ENCODE results near the gene AOX1.

AOX1 gene

DNA sequence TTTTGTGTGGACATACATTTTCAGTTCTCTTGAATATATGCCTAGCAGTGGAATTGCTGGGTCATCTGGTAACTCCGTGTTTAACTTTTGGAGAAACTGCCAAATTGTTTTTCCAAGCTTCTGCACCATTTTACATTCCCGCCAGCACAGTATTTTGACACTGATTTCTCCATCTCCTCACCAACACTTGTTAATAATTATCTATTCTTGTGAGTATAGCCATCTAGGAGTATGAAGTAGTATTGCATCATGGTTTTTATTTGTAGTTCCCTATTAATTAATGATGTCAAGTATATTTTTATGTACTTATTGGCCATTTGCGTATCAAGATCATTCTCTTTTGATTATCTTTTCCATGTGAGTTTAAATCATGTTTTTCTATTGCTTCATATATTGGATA is 17.9 kb upstream of the AOX1 start:
- H3K9me3 ChIP-seq (ENCODE audit: low read length): no peaks in the 10 kb centered on the region
- no peak overlapping the region for H3K4me2 ChIP-seq (ENCODE audit: low read length)
- no peaks in the 10 kb centered on the region for H3K27me3 ChIP-seq (ENCODE audit: insufficient read depth, low read length)
- H2AFZ ChIP-seq (ENCODE audit: low read length): no peak overlapping the region
- H3K79me2 ChIP-seq (ENCODE audit: insufficient read depth, low read length): no peaks in the 10 kb centered on the region
- no peaks in the 10 kb centered on the region for H3K4me1 ChIP-seq (ENCODE audit: insufficient read depth, low read length, severe bottlenecking)
- H3K27ac ChIP-seq (ENCODE audit: low read depth, low read length, poor library complexity, severe bottlenecking): no peak overlapping the region
- no peak overlapping the region for H3K9ac ChIP-seq (ENCODE audit: low read length)
- no peaks in the 10 kb centered on the region for H3K9me2 ChIP-seq (ENCODE audit: low read depth, low read length)
- H3K4me3 ChIP-seq (ENCODE audit: low read depth, low read length, poor library complexity, severe bottlenecking): no peak overlapping the region
- no peaks in the 10 kb centered on the region for H4K20me1 ChIP-seq (ENCODE audit: insufficient read depth, low read length)
- H3K36me3 ChIP-seq (ENCODE audit: insufficient read depth, low read length): peaks cover 45% of the 10 kb centered on the region
- TF ChIP-seq EZH2 (IDR thresholded peaks at IDR 0.05; ENCODE audit: borderline replicate concordance, low read length): no peak
- TF ChIP-seq, protein P1, sequence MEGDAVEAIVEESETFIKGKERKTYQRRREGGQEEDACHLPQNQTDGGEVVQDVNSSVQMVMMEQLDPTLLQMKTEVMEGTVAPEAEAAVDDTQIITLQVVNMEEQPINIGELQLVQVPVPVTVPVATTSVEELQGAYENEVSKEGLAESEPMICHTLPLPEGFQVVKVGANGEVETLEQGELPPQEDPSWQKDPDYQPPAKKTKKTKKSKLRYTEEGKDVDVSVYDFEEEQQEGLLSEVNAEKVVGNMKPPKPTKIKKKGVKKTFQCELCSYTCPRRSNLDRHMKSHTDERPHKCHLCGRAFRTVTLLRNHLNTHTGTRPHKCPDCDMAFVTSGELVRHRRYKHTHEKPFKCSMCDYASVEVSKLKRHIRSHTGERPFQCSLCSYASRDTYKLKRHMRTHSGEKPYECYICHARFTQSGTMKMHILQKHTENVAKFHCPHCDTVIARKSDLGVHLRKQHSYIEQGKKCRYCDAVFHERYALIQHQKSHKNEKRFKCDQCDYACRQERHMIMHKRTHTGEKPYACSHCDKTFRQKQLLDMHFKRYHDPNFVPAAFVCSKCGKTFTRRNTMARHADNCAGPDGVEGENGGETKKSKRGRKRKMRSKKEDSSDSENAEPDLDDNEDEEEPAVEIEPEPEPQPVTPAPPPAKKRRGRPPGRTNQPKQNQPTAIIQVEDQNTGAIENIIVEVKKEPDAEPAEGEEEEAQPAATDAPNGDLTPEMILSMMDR (IDR thresholded peaks at IDR 0.05; ENCODE audit: low read length): no peak
- no peaks in the 10 kb centered on the region for H3F3A ChIP-seq (ENCODE audit: insufficient read depth, low read length)

DNA sequence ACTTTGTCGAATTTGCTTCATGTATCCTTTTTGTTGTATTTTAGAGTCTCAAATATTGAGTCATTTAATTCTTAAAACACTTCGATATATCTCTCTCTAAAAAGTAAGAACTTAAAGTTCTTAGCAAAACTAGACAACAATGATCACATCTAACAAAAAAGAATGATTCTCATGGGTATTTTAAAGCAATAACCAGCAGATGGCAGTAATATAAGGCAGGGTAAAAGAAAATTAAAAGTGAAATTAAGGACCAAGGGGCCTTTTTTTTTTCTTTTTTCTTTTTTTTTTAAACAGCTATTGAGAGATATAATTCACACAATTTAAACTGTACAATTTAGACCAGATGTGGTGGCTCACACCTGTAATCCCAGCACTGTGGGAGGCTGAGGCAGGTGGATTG is 9.9 kb upstream of the AOX1 start:
- no peak for TF ChIP-seq EZH2 (IDR thresholded peaks at IDR 0.05; ENCODE audit: borderline replicate concordance, low read length)
- TF ChIP-seq, protein P1 (IDR thresholded peaks at IDR 0.05; ENCODE audit: low read length): peak; percentile 57
- no peaks in the 10 kb centered on the region for H3F3A ChIP-seq (ENCODE audit: insufficient read depth, low read length)
- no peak overlapping the region for H3K4me2 ChIP-seq (ENCODE audit: low read length)
- peak overlapping the region; percentile 6 for H3K27ac ChIP-seq (ENCODE audit: low read depth, low read length, poor library complexity, severe bottlenecking)
- no peak overlapping the region for H3K4me3 ChIP-seq (ENCODE audit: low read depth, low read length, poor library complexity, severe bottlenecking)
- H3K4me1 ChIP-seq (ENCODE audit: insufficient read depth, low read length, severe bottlenecking): no peaks in the 10 kb centered on the region
- no peaks in the 10 kb centered on the region for H3K79me2 ChIP-seq (ENCODE audit: insufficient read depth, low read length)
- no peaks in the 10 kb centered on the region for H3K9me3 ChIP-seq (ENCODE audit: low read length)
- peaks cover 62% of the 10 kb centered on the region for H3K36me3 ChIP-seq (ENCODE audit: insufficient read depth, low read length)
- no peaks in the 10 kb centered on the region for H3K9me2 ChIP-seq (ENCODE audit: low read depth, low read length)
- H4K20me1 ChIP-seq (ENCODE audit: insufficient read depth, low read length): no peaks in the 10 kb centered on the region
- H3K9ac ChIP-seq (ENCODE audit: low read length): no peak overlapping the region
- no peaks in the 10 kb centered on the region for H3K27me3 ChIP-seq (ENCODE audit: insufficient read depth, low read length)
- H2AFZ ChIP-seq (ENCODE audit: low read length): no peak overlapping the region

GRCh38 chr2:200577027-200577426 is 8.8 kb upstream of the AOX1 start:
- Histone ChIP-seq H3K9me2 (ENCODE audit: low read depth, low read length) (no peaks in the 10 kb centered on the region), H3K4me1 (ENCODE audit: insufficient read depth, low read length, severe bottlenecking) (peaks cover 5% of the 10 kb centered on the region), H3K9ac (ENCODE audit: low read length) (no peak overlapping the region), H2AFZ (ENCODE audit: low read length) (no peak overlapping the region), H3K27me3 (ENCODE audit: insufficient read depth, low read length) (no peaks in the 10 kb centered on the region), H4K20me1 (ENCODE audit: insufficient read depth, low read length) (no peaks in the 10 kb centered on the region), H3F3A (ENCODE audit: insufficient read depth, low read length) (no peaks in the 10 kb centered on the region), H3K27ac (ENCODE audit: low read depth, low read length, poor library complexity, severe bottlenecking) (no peak overlapping the region), H3K79me2 (ENCODE audit: insufficient read depth, low read length) (no peaks in the 10 kb centered on the region), H3K36me3 (ENCODE audit: insufficient read depth, low read length) (peaks cover 52% of the 10 kb centered on the region), H3K9me3 (ENCODE audit: low read length) (no peaks in the 10 kb centered on the region), H3K4me3 (ENCODE audit: low read depth, low read length, poor library complexity, severe bottlenecking) (no peak overlapping the region), H3K4me2 (ENCODE audit: low read length) (no peak overlapping the region)
- no peak for TF ChIP-seq EZH2 (IDR thresholded peaks at IDR 0.05; ENCODE audit: borderline replicate concordance, low read length)
- TF ChIP-seq, protein P1 (IDR thresholded peaks at IDR 0.05; ENCODE audit: low read length): no peak

All from OCI-LY1 (cell line).